ENCODE data around the gene PRND.
"Not testable (repeated sequence)": the region's sequence is repeated elsewhere in the genome, so short reads cannot be mapped to it uniquely, and the experiment has no call there.

Gene PRND

DNA sequence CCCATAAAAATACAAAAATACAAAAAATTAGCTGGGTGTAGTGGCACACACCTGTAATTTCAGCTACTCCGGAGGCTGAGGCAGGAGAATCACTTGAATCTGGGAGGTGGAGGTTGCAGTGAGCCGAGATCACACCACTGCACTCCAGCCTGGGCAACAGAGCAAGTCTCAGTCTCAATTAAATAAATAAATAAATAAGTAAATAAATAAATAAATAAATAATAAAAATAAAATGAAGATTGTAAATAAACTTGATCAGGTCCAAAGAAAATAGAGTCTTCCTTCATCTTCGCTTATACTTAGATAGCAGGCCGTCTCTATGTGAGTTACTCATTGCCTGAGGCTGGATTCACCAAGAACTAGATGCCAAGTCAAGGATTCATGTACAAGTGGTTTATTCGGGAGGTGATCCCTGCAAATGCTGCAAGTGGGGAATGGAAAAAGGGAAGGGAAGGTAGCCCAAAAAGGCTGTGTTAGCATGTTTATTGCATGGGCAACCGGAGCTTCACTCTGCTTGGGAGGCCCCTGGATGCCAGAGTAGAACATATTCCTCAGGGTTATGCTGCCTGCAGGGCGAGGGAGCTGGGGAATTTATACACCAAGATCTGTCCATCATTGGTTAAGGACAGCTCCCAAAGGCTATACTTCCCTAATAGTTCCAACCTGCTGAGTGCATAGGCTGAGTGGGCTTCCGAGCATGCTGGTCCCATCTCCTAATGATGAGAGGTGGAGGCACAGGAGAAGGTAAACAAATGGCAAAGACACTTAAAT lies 16.3 kb downstream of the PRND start:
- H3K27ac Mint-ChIP-seq = no peak overlapping the region
- H3K4me3 Mint-ChIP-seq = no peak overlapping the region
- H3K27me3 Mint-ChIP-seq = peaks cover 20% of the 10 kb centered on the region
- no peaks in the 10 kb centered on the region for H3K9me3 Mint-ChIP-seq
- ATAC-seq (no peak), DNase-seq (no peak)
- H3K4me1 Mint-ChIP-seq = no peaks in the 10 kb centered on the region
- no peaks in the 10 kb centered on the region for H3K36me3 Mint-ChIP-seq (ENCODE audit: low read depth)

DNA sequence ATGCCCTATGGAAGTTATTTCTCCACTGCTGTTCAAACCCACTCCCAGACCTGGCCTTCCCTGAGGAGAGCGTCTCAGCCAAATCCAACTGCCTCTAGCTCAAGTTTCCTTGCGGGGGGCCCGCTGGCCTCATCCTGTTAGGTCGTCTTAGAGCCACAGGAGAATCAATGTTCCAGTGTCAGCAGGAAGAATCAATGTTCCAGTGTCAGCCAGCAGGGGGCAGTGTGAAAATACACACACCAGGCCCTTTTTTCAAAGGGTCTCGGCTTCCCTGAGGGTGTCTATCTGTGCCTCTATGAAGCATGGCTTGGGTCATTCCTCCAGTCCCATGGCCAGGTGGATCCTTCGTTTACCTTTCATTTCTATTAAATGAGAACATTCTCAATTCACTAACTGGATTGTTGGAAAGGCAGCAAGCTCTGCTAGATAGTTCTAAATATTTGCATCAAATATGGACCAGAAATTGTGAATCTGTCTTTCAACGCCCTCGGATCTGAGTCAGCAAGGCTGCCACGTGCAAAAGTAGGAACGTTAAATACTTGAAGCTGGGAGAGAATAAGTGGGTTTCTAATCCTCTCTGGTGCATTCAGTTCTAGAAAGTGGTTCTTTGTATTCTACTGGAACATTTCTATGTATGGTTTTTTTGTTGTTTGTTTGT lies 19.2 kb downstream of the PRND start:
- Mint-ChIP-seq H3K4me1 (peaks cover 4% of the 10 kb centered on the region), H3K9me3 (no peaks in the 10 kb centered on the region), H3K4me3 (no peak overlapping the region), H3K27me3 (peaks cover 15% of the 10 kb centered on the region), H3K27ac (no peak overlapping the region), H3K36me3 (ENCODE audit: low read depth) (no peaks in the 10 kb centered on the region)
- peak; percentile 36 for ATAC-seq
- peak; percentile 76 for DNase-seq

DNA sequence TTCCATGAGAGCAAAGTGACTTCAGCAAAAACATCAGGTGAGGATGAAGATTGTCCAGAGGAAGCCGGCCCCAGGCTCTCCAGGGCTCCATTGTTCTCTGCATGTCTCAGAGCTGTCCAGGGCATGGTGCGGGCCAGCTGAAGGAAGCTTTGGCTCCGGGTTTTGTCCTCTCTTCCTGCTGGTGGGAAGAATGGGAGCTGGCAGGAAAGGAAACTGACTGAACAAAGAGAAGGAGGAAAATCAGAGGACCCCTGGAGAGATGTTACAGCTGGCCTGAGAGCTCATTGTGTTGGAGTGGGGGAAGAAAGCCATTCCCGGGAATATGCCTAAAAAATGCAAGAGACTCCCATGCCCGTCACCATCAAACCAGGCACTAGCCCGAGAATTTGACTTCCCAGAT lies 27.1 kb downstream of the PRND start:
- Mint-ChIP-seq H3K9me3 (peaks cover 5% of the 10 kb centered on the region), H3K4me1 (peaks cover 4% of the 10 kb centered on the region), H3K36me3 (ENCODE audit: low read depth) (no peaks in the 10 kb centered on the region), H3K4me3 (no peak overlapping the region), H3K27me3 (peaks cover 3% of the 10 kb centered on the region), H3K27ac (no peak overlapping the region)
- DNase-seq (no peak), ATAC-seq (no peak)

DNA sequence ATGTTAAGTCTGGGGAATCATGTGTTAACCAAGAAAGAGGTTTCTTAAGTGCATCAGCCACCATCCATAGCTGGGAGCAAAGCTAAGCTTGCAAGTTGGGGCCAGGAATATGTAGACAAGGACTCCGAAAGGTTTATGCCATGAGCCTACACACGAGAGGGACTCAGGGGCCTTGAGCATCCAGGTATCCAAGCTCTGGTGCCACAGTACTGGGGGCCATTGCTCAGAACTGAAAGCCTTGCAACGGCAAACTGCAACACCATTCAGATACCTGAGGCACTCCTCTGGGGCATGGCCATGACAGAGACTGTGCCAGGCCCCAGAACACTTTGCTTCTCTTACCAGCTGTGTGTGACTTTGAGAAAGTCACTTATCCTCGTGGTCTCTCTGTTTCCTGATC lies 27.6 kb downstream of the PRND start:
- no peak for ATAC-seq
- peaks cover 4% of the 10 kb centered on the region for H3K4me1 Mint-ChIP-seq
- no peak for DNase-seq
- no peak overlapping the region for H3K4me3 Mint-ChIP-seq
- H3K27ac Mint-ChIP-seq = no peak overlapping the region
- H3K27me3 Mint-ChIP-seq = peaks cover 3% of the 10 kb centered on the region
- no peaks in the 10 kb centered on the region for H3K36me3 Mint-ChIP-seq (ENCODE audit: low read depth)
- peaks cover 5% of the 10 kb centered on the region for H3K9me3 Mint-ChIP-seq

DNA sequence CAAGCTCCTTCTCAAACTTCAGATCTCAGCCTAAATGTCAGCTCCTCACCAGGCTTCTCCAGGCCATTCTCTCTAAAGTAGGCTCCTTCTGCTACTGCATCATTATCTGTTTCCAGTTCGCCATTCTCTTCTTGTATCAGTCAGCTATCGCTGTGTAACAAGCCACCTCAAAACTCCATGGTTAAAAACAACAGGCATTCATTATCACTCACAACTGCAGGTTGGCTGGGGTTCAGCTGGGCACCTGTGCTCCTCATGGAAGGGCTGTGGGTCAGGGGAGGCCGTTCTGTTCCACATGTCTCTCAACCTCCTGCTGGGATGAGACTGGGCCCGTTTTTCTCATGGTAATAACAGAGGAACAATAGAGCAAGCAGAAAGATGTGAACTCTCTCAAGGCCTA lies 28.7 kb downstream of the PRND start:
- H3K9me3 Mint-ChIP-seq = peaks cover 5% of the 10 kb centered on the region
- ATAC-seq (no peak), DNase-seq (no peak)
- H3K27ac Mint-ChIP-seq = no peak overlapping the region
- H3K27me3 Mint-ChIP-seq = peaks cover 3% of the 10 kb centered on the region
- peaks cover under 1% of the 10 kb centered on the region for H3K4me1 Mint-ChIP-seq
- H3K36me3 Mint-ChIP-seq (ENCODE audit: low read depth) = no peaks in the 10 kb centered on the region
- no peak overlapping the region for H3K4me3 Mint-ChIP-seq

DNA sequence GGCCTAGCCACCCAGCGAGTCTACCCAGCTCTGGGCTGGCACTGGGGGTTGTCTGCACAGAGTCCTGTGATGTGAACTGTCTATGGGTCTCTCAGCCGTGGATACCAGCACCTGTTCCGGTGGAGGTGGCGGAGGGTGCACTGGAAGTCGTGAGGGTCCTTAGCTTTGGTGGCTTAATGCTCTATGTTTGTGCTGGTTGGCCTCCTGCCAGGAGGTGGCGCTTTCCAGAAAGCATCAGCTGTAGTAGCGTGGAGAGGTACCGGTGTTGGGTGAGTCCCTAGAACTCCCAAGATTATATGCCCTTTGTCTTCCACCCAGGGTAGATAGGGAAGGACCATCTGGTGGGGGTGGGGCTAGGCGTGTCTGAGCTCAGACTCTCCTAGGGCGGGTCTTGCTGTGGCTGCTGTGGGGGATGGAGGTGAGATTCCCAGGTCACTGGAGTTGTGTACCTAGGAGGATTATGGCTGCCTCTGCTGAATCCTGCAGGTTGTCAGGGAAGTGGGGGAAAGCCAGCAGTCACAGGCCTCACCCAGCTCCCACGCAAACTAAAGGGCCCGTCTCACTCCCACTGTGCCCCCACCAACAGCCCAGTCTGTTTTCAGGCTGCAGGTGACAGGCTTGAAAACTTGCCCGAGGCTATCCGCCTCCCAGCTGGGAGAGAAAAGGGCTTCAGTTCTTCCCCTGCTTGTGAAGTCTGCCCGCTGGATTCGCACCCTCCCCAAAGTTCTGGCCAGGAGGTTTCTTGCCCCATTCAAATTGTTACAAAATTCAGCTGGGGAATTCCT lies 37.6 kb downstream of the PRND start:
- H3K27ac Mint-ChIP-seq; H3K36me3 Mint-ChIP-seq (ENCODE audit: low read depth); H3K4me1 Mint-ChIP-seq; H3K9me3 Mint-ChIP-seq; ATAC-seq; H3K4me3 Mint-ChIP-seq: not testable (repeated sequence)
- peaks cover 13% of the 10 kb centered on the region for H3K27me3 Mint-ChIP-seq
- peak; percentile 46 for DNase-seq

DNA sequence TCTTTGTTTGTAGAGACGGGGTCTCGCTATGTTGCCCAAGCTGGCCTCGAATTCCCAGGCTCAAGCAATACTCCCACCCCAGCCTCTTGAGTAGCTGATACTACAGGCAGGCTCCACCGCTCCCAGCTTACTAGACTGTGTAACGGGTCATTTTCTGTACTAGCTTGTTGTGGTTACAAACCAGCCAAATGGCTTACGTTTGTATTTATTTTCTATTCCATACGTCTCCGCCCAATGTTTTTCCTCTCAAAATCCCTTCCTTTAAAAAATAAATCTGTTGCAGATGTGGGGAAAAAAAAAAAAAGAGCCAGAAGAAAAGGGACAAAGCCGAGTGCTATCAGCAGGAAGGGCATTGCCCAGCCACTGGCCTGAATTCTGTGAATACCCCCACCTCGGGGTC lies 41.6 kb downstream of the PRND start:
- ATAC-seq = no peak
- Mint-ChIP-seq H3K27ac (no peak overlapping the region), H3K27me3 (peaks cover 13% of the 10 kb centered on the region), H3K9me3 (no peaks in the 10 kb centered on the region), H3K4me1 (peaks cover 9% of the 10 kb centered on the region), H3K4me3 (no peak overlapping the region), H3K36me3 (ENCODE audit: low read depth) (no peaks in the 10 kb centered on the region)
- no peak for DNase-seq

DNA sequence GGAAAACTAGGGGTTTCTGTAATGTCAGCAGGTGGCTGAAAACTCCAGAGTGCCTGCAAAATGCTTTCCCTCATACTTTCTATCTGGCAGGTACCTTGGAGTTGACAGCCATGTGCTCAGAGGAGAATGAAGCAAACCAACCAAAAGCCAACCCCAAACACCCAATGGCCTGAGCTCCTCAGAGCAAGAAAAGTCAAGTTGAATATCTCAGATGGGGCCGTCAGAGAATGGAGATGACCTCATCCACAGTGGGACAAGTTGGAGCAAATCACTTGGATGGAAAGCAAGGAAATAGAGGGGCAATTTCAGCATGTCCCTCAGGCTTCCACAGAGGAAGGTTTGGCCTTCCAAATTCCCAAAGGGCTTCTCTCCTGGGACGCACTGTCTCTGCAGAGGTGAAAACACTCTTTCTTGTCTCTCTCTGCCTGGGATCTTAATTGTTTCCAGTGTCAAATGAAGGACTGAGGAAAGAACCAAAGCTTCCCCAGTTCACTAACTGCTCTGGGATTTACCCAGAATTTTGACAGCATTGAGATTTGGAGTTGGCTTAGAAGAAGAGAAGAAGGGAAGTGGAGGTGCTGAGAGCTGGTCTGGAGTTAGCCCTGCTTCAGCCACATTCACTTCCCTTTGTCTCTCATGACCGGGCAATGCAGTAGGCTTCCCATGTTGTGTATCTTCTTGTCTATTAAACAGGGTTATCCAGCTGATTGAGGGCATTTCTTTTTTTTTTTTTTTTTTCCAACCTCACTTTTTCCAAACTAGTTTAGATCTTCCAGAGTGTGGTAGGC lies 42.2 kb downstream of the PRND start:
- Mint-ChIP-seq H3K27me3 (peaks cover 9% of the 10 kb centered on the region), H3K27ac (no peak overlapping the region), H3K4me1 (peaks cover 9% of the 10 kb centered on the region), H3K4me3 (no peak overlapping the region), H3K36me3 (ENCODE audit: low read depth) (no peaks in the 10 kb centered on the region), H3K9me3 (no peaks in the 10 kb centered on the region)
- no peak for ATAC-seq
- DNase-seq = no peak

DNA sequence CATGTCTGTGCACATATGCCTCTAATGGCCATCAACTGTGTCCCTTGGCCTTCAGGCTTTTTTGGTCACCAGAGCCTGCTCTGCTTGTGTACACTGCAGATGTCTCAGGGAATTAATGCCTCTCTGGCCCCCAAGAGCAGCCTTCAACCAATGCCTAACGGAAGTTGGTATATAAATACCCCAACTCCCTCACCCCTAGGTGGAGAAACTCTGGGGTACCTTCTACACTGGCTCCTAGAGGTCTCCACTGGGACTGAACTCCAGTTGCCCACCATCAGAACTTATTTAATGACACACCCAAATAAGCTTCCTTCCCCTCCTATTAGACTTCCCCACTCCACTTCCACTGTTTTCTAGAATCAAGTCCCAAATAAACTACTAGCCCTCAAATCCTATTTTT lies 43.1 kb downstream of the PRND start:
- ATAC-seq (no peak), DNase-seq (no peak)
- Mint-ChIP-seq H3K4me3 (no peak overlapping the region), H3K9me3 (no peaks in the 10 kb centered on the region), H3K4me1 (peaks cover 9% of the 10 kb centered on the region), H3K27ac (no peak overlapping the region), H3K36me3 (ENCODE audit: low read depth) (no peaks in the 10 kb centered on the region), H3K27me3 (peaks cover 5% of the 10 kb centered on the region)

DNA sequence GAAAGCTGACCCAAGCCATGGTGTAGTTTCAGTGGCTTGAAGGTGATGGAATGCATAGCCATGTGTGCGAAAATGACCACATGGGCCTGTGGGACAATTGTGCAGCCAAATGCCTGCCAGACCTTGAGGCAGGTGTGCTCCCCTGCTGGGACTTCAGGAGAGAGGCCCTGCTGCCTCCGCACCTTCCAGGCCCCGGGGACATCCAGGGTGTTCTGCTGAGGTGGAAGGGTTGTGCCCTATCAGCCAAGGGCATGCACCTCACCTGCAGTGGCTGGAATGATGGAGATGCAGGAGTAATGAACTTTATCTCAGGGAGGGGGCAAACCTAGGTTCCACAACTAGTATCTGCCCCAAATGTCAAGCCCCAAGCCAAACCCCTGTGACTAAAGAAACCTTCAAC lies 44.0 kb downstream of the PRND start:
- no peak overlapping the region for H3K27ac Mint-ChIP-seq
- H3K4me1 Mint-ChIP-seq = peaks cover 9% of the 10 kb centered on the region
- H3K4me3 Mint-ChIP-seq = no peak overlapping the region

DNA sequence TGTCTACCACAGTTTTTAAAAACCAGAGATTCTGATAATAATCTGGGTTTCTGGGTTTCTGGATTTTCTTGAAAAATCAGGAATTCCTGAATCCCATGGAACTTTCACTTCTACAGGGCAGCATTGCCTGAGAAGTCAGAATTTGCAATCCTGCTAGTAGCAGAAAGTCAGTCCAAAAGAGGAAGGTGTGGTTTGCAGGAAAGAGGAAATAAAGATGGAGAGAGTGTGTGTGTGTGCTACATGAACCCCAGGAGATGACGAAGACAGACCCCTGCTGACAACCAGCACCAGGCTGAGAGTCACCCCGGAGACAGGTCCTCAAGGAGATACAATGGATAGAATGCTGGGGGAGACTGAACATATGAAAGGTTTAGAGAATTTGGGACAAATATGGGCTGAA lies 44.9 kb downstream of the PRND start:
- DNase-seq (no peak), ATAC-seq (no peak)
- Mint-ChIP-seq H3K4me3 (no peak overlapping the region), H3K4me1 (peaks cover 4% of the 10 kb centered on the region), H3K27me3 (peaks cover 4% of the 10 kb centered on the region), H3K27ac (no peak overlapping the region), H3K9me3 (peaks cover 10% of the 10 kb centered on the region), H3K36me3 (ENCODE audit: low read depth) (no peaks in the 10 kb centered on the region)

More for the DNA sequence above, 44.0 kb downstream of the PRND start:
- ATAC-seq = no peak
- no peak for DNase-seq
- H3K36me3 Mint-ChIP-seq (ENCODE audit: low read depth) = no peaks in the 10 kb centered on the region
- peaks cover 5% of the 10 kb centered on the region for H3K27me3 Mint-ChIP-seq
- peaks cover under 1% of the 10 kb centered on the region for H3K9me3 Mint-ChIP-seq

DNA sequence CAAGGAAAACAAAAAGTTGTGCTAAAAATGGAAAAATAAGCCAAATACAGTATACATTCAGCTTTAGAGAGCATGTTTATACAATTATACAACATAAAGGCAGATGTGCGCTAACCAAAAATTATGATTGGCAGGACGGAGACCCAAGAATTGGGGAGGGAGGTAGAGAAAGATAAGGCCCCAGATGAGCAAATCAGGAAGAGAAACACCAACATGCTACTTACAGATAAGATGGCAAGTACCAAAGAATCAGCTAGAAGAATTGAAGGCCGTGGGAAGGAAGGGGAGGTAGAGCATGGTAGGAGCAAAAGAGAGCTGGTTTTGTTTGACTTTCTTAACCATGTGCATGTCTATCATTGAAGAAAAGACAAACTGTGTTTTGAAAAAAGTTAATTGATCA lies 45.4 kb downstream of the PRND start:
- no peak for DNase-seq
- no peak for ATAC-seq
- H3K27ac Mint-ChIP-seq = no peak overlapping the region
- peaks cover 4% of the 10 kb centered on the region for H3K4me1 Mint-ChIP-seq
- H3K9me3 Mint-ChIP-seq = peaks cover 12% of the 10 kb centered on the region
- peaks cover 4% of the 10 kb centered on the region for H3K27me3 Mint-ChIP-seq
- no peak overlapping the region for H3K4me3 Mint-ChIP-seq
- H3K36me3 Mint-ChIP-seq (ENCODE audit: low read depth) = peaks cover under 1% of the 10 kb centered on the region

DNA sequence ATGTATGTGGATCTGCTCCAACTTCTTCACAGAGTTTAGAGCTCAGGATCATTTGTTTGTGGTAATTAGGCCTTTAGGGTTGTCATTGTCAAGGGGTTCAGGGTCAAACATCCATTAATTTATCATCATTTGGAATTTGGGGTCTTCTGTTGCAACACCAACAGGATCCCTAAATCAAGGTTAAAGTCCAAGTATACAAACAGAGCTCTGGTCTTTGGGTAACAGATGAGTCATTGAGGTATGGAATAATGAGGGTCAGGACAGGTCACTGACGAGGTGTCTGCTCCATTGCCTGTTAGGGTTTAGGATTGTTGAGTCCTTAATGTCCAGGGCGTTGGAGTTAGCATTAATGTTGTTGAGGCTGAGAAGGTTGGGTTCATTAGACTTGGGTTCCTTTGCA lies 47.6 kb downstream of the PRND start:
- no peak overlapping the region for H3K27ac Mint-ChIP-seq
- peaks cover 3% of the 10 kb centered on the region for H3K36me3 Mint-ChIP-seq (ENCODE audit: low read depth)
- peaks cover 4% of the 10 kb centered on the region for H3K4me1 Mint-ChIP-seq
- peaks cover 14% of the 10 kb centered on the region for H3K9me3 Mint-ChIP-seq
- no peaks in the 10 kb centered on the region for H3K27me3 Mint-ChIP-seq
- no peak overlapping the region for H3K4me3 Mint-ChIP-seq
- no peak for DNase-seq
- ATAC-seq = no peak

DNA sequence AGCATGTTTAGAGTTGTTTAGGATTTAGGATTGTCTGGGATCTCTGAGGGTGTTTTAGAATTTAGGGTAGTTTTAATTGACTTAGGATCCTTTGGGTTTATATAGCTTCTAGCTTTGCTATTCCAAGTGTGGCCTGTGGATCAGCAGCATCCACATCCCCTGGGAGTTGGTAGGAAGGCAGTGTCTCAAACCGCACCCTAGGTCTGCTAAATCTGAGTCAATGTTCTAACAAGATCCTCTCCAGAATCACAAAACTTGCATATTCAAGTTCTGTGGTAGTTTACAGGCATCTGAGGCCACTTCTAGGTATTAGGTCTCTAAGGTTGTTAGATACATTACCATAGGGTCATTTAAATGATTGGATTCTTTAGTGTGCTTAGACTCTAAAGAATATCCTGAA lies 48.3 kb downstream of the PRND start:
- Mint-ChIP-seq H3K4me3 (no peak overlapping the region), H3K27ac (no peak overlapping the region), H3K4me1 (peaks cover 4% of the 10 kb centered on the region), H3K27me3 (no peaks in the 10 kb centered on the region), H3K9me3 (peaks cover 14% of the 10 kb centered on the region), H3K36me3 (ENCODE audit: low read depth) (peaks cover 3% of the 10 kb centered on the region)
- ATAC-seq (no peak), DNase-seq (no peak)

All from activated naive CD8-positive, alpha-beta T cell treated with anti-CD3 and anti-CD28 coated beads, Interleukin-2, amount 50 U/mL, for 24 hours (primary cell).